ENCODE measurements around the gene RPL13. TPM values are rescaled to one million over a fixed set of nuclear protein-coding genes. Genes with fewer than 3 reads are reported as not detected.

Gene RPL13
- total and polyA plus RNA-seq, 2 of the 13 experiments (the other 11 are each of a cell fraction or from before 2014, with no cell fraction given) = 2,988 to 4,411 TPM

GRCh38 chr16:89557690-89558490 is 2.6 kb upstream of the RPL13 start (continued):
- peak; percentile 92 for TF ChIP-seq ZNF770 (CRISPR knock-in tag; IDR thresholded peaks at IDR 0.05)
- TF ChIP-seq FOXJ3 (CRISPR knock-in tag; IDR thresholded peaks at IDR 0.05; ENCODE audit: borderline replicate concordance) = no peak
- TF ChIP-seq ZGPAT (CRISPR knock-in tag; IDR thresholded peaks at IDR 0.05) = peak; percentile 44; the same call in 1 of the 2 replicates

- H3K27ac ChIP-seq (ENCODE audit: extremely low read length, insufficient read depth, low read length) = peak overlapping the region; percentile 98
- peak overlapping the region; percentile 100 for H3K9ac ChIP-seq (ENCODE audit: insufficient read depth, low read depth, low read length)
- H2AFZ ChIP-seq (ENCODE audit: low read length) = no peak overlapping the region
- BruUV-seq (replicated peaks) = no TSS peak
- H4K20me1 ChIP-seq (ENCODE audit: insufficient read depth, low read length) = peaks cover 56% of the 10 kb centered on the region
- no peak for FAIRE-seq
- no peaks in the 10 kb centered on the region for H3K9me3 ChIP-seq (ENCODE audit: low read length)
- POLR2A ChIA-PET = interaction anchor here (1.0 kb wide), 1 partner anchor 16 kb away, joined by 4 read pairs; no protein-coding TSS in a partner anchor
- H3K36me3 ChIP-seq (replicated peaks in 1 of 2; ENCODE audit: control insufficient read depth in 1 of 2, insufficient read depth in 2 of 2, low read length in 2 of 2) = peaks cover 29 to 43% of the 10 kb centered on the region in 2 experiments
- WGBS (ENCODE audit: low lambda C conversion rate) = 3% methylated on average over 10 of the region's 58 CpGs
- ATAC-seq = no peak
- CTCF ChIA-PET (ENCODE audit: low intra/inter-chr PET ratio, low total read pairs) = no interaction called here
- H3K79me2 ChIP-seq (ENCODE audit: insufficient read depth, low read length) = peaks cover 25% of the 10 kb centered on the region
- peaks cover 75% of the 10 kb centered on the region for H3K4me1 ChIP-seq (ENCODE audit: insufficient read depth, low read length)
- DNase-seq (ENCODE audit: low spot score) = no peak
- H3K4me2 ChIP-seq (ENCODE audit: low read depth, low read length) = peak overlapping the region; percentile 97
- intact Hi-C loops (cut with micrococcal nuclease; ENCODE audit: unreplicated experiment) = no loop called here
- H3K27me3 ChIP-seq (ENCODE audit: control insufficient read depth in 1 of 2, insufficient read depth in 2 of 2, low read length in 2 of 2) = no peaks in the 10 kb centered on the region
- H3K4me3 ChIP-seq (replicated peaks in 1 of 3; ENCODE audit: insufficient read depth in 1 of 3, low read depth in 2 of 3, low read length in 3 of 3) = peak overlapping the region; percentile 96 to 97 (median 97)
- in situ Hi-C loops (cut with HindIII; ENCODE audit: extremely low pct_ligation_motif_present, low pct_unique_long_range_greater_than_20kb) = no loop called here
- TF ChIP-seq CSRNP1 (CRISPR knock-in tag; IDR thresholded peaks at IDR 0.05) (peak; percentile 85), PRDM4 (CRISPR knock-in tag; IDR thresholded peaks at IDR 0.05; ENCODE audit: borderline replicate concordance) (no peak), ZNF101 (CRISPR knock-in tag; IDR thresholded peaks at IDR 0.05; ENCODE audit: borderline replicate concordance, low read depth) (no peak), ELF4 (CRISPR knock-in tag; IDR thresholded peaks at IDR 0.05; ENCODE audit: borderline replicate concordance) (no peak), ZBTB3 (CRISPR knock-in tag; IDR thresholded peaks at IDR 0.05; ENCODE audit: borderline replicate concordance, low read depth) (no peak), ZNF24 (IDR thresholded peaks at IDR 0.05) (no peak), CBX2 (IDR thresholded peaks at IDR 0.05; ENCODE audit: low read depth, low read length) (no peak), CBX2 (CRISPR knock-in tag; IDR thresholded peaks at IDR 0.05; ENCODE audit: low read depth) (no peak), KDM2A (CRISPR knock-in tag; IDR thresholded peaks at IDR 0.05; ENCODE audit: borderline replicate concordance, low read depth) (no peak)
These were observed 831 bp downstream of the RPL13 start for GRCh38 chr16:89561142-89561883.
